ENCODE data around the gene CREBL2. TPM values are rescaled to one million over a fixed set of nuclear protein-coding genes. Genes with fewer than 3 reads are reported as not detected.

Gene CREBL2
- total and polyA plus RNA-seq, 10 of the 15 experiments (the other 5 are each of a cell fraction or from before 2014, with no cell fraction given) = 4.6 to 19.1 (median 13.5) TPM

DNA sequence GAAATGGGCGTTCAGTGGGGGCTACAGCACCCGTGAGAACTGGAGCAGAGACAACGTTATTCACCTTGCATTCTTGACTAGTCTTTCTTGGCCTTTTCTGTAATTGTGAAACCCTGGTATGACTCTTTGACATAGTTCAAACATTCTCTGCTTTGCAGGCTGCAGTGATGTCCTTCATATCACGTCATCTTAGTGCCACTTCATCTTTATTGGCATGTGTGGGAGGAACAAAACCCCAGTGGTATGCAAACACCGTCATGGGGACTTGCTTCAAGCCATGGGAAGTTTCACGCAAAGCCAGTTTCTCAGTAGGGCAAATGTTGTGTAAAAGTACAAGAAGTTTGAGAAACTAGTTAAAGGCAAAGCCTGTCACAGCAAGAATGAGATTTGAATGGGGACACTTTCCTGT, 28.8 kb upstream of the CREBL2 start (continued):
- TF ChIP-seq, protein P1, sequence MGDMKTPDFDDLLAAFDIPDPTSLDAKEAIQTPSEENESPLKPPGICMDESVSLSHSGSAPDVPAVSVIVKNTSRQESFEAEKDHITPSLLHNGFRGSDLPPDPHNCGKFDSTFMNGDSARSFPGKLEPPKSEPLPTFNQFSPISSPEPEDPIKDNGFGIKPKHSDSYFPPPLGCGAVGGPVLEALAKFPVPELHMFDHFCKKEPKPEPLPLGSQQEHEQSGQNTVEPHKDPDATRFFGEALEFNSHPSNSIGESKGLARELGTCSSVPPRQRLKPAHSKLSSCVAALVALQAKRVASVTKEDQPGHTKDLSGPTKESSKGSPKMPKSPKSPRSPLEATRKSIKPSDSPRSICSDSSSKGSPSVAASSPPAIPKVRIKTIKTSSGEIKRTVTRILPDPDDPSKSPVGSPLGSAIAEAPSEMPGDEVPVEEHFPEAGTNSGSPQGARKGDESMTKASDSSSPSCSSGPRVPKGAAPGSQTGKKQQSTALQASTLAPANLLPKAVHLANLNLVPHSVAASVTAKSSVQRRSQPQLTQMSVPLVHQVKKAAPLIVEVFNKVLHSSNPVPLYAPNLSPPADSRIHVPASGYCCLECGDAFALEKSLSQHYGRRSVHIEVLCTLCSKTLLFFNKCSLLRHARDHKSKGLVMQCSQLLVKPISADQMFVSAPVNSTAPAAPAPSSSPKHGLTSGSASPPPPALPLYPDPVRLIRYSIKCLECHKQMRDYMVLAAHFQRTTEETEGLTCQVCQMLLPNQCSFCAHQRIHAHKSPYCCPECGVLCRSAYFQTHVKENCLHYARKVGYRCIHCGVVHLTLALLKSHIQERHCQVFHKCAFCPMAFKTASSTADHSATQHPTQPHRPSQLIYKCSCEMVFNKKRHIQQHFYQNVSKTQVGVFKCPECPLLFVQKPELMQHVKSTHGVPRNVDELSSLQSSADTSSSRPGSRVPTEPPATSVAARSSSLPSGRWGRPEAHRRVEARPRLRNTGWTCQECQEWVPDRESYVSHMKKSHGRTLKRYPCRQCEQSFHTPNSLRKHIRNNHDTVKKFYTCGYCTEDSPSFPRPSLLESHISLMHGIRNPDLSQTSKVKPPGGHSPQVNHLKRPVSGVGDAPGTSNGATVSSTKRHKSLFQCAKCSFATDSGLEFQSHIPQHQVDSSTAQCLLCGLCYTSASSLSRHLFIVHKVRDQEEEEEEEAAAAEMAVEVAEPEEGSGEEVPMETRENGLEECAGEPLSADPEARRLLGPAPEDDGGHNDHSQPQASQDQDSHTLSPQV (IDR thresholded peaks at IDR 0.05) = peak; percentile 34; the same call in 1 of the 2 replicates
- TF ChIP-seq CBX5 (IDR thresholded peaks at IDR 0.05; ENCODE audit: low read depth) (peak; percentile 79; the same call in 1 of the 2 replicates), TAF1 (IDR thresholded peaks at IDR 0.05; ENCODE audit: borderline replicate concordance, low read depth, low read length) (no peak), NR2C1 (IDR thresholded peaks at IDR 0.05) (no peak), ASH2L (IDR thresholded peaks at IDR 0.05; ENCODE audit: borderline replicate concordance, low read depth) (no peak), SREBF2 (IDR thresholded peaks at IDR 0.05; ENCODE audit: low read length) (no peak), RCOR1 (conservative IDR thresholded peaks at IDR 0.05; ENCODE audit: low read depth, low read length) (no peak), NFYB (IDR thresholded peaks at IDR 0.05; ENCODE audit: insufficient read depth, low read depth, low read length) (no peak), MEF2A (IDR thresholded peaks at IDR 0.05; ENCODE audit: insufficient read depth, low read depth, low read length) (peak; percentile 84; the same call in 1 of the 2 replicates), BACH1 (IDR thresholded peaks at IDR 0.05; ENCODE audit: borderline replicate concordance) (peak; percentile 94; the same call in 1 of the 2 replicates), CBX3 (IDR thresholded peaks at IDR 0.05; ENCODE audit: borderline replicate concordance, low read depth) (no peak), EGR1 (IDR thresholded peaks at IDR 0.05; ENCODE audit: borderline replicate concordance in 1 of 2, low read depth in 2 of 2, low read length in 2 of 2) (peak in 1 of 2 experiments; percentile 84; a peak in 2 of 3 replicates), SREBF1 (IDR thresholded peaks at IDR 0.05; ENCODE audit: low read length) (no peak), MEF2B (IDR thresholded peaks at IDR 0.05; ENCODE audit: partially characterized antibody, poor library complexity, severe bottlenecking) (peak; percentile 98), TARDBP (IDR thresholded peaks at IDR 0.05; ENCODE audit: borderline replicate concordance) (peak; percentile 30; the same call in 1 of the 2 replicates)
- TF ChIP-seq, protein P2, sequence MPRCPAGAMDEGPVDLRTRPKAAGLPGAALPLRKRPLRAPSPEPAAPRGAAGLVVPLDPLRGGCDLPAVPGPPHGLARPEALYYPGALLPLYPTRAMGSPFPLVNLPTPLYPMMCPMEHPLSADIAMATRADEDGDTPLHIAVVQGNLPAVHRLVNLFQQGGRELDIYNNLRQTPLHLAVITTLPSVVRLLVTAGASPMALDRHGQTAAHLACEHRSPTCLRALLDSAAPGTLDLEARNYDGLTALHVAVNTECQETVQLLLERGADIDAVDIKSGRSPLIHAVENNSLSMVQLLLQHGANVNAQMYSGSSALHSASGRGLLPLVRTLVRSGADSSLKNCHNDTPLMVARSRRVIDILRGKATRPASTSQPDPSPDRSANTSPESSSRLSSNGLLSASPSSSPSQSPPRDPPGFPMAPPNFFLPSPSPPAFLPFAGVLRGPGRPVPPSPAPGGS (IDR thresholded peaks at IDR 0.05; ENCODE audit: borderline replicate concordance, insufficient read depth, low read depth, low read length, poor library complexity, severe bottlenecking) = peak; percentile 99
- TF ChIP-seq, protein P3, sequence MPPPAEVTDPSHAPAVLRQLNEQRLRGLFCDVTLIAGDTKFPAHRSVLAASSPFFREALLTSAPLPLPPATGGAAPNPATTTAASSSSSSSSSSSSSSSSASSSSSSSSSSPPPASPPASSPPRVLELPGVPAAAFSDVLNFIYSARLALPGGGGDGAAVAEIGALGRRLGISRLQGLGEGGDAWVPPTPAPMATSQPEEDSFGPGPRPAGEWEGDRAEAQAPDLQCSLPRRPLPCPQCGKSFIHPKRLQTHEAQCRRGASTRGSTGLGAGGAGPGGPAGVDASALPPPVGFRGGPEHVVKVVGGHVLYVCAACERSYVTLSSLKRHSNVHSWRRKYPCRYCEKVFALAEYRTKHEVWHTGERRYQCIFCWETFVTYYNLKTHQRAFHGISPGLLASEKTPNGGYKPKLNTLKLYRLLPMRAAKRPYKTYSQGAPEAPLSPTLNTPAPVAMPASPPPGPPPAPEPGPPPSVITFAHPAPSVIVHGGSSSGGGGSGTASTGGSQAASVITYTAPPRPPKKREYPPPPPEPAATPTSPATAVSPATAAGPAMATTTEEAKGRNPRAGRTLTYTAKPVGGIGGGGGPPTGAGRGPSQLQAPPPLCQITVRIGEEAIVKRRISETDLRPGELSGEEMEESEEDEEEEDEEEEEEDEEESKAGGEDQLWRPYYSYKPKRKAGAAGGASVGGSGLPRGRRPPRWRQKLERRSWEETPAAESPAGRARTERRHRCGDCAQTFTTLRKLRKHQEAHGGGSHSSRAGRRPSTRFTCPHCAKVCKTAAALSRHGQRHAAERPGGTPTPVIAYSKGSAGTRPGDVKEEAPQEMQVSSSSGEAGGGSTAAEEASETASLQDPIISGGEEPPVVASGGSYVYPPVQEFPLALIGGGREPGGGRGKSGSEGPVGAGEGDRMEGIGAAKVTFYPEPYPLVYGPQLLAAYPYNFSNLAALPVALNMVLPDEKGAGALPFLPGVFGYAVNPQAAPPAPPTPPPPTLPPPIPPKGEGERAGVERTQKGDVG (CRISPR knock-in tag; IDR thresholded peaks at IDR 0.05) = no peak
- TF ChIP-seq, protein P4, sequence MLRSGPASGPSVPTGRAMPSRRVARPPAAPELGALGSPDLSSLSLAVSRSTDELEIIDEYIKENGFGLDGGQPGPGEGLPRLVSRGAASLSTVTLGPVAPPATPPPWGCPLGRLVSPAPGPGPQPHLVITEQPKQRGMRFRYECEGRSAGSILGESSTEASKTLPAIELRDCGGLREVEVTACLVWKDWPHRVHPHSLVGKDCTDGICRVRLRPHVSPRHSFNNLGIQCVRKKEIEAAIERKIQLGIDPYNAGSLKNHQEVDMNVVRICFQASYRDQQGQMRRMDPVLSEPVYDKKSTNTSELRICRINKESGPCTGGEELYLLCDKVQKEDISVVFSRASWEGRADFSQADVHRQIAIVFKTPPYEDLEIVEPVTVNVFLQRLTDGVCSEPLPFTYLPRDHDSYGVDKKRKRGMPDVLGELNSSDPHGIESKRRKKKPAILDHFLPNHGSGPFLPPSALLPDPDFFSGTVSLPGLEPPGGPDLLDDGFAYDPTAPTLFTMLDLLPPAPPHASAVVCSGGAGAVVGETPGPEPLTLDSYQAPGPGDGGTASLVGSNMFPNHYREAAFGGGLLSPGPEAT (IDR thresholded peaks at IDR 0.05; ENCODE audit: low read depth) = peak; percentile 84

Measured in GM12878 (cell line).